HCT116 (cell line): ENCODE measurements around the gene LRCH1. TPM values are rescaled to one million over a fixed set of nuclear protein-coding genes. Genes with fewer than 3 reads are reported as not detected.

ENCODE experiments used
- ATAC-seq: fragments of 200-7000 bp; cut with Tn5 transposase; 2 replicates; pipeline ENCODE4 v1.9.1; 2020; ENCODE audit warnings: mild to moderate bottlenecking, moderate library complexity
- BruUV-seq: library from RNA; stranded (reverse); fragments of 400-500 nt; replicated peaks from 2 replicates; lab custom pipeline; 2021; lab: Mats Ljungman, UMichigan
- CTCF ChIA-PET: fragments of 300-600 bp; sonication (Branson Sonifier 250); formaldehyde crosslinking; loops from one replicate; lab custom pipeline; 2021; ENCODE audit warnings: antibody characterized with exemption; lab: Charles Lee
- POLR2A ChIA-PET: fragments of 300-600, 350-600 bp; sonication (Branson Sonifier 250); formaldehyde crosslinking; loops from one replicate; lab custom pipeline; 2021; ENCODE audit warnings: antibody characterized with exemption; lab: Charles Lee
- RAD21 ChIA-PET, 2 experiments: fragments of 300-600 bp; sonication (Branson Sonifier 250); formaldehyde crosslinking; loops; one replicate each; lab custom pipeline; 2023; ENCODE audit warnings: low total read pairs in 2 of 2; ENCODE audit not compliant: uncharacterized antibody in 2 of 2, unreplicated experiment in 2 of 2, low non-redundant PET in 1 of 2; lab: Charles Lee
- DNase-seq: peaks from one replicate; pipeline ENCODE4 v3.0.0-alpha.2; 2010; ENCODE audit warnings: low read depth, low spot score
- H2AFZ ChIP-seq: fragments of 200-600 bp; shearing (Covaris generic), sonication (generic); 2 replicates; pipeline ENCODE4 v1.6.1; 2017; ENCODE audit warnings: low read depth, mixed run types, mixed read lengths, antibody characterized with exemption, low read length; ENCODE audit not compliant: poor library complexity, severe bottlenecking
- H3K27ac ChIP-seq: 2 replicates; pipeline ENCODE4 v1.5.1; 2012; ENCODE audit warnings: low read depth, low read length
- H3K27me3 ChIP-seq: fragments of 200-600 bp; sonication (generic); 2 replicates; pipeline ENCODE4 v1.6.1; 2016; ENCODE audit warnings: mixed run types, low read length, mixed read lengths; ENCODE audit not compliant: insufficient read depth
- H3K36me3 ChIP-seq, 2 experiments: fragments of 200-500 bp in 1 of 2; fragments of 200-600 bp in 1 of 2; sonication (Bioruptor generic) in 1 of 2; sonication (generic) in 1 of 2; 2 replicates each; pipeline versions ENCODE4 v1.5.1 to v1.6.1; 2014 to 2016; ENCODE audit warnings: low read length in 2 of 2, inconsistent platforms in 1 of 2, mixed read lengths in 1 of 2, mixed run types in 1 of 2; ENCODE audit not compliant: insufficient read depth in 2 of 2, control insufficient read depth in 1 of 2
- H3K4me1 ChIP-seq, 2 experiments: fragments of 200-600 bp in 1 of 2; sonication (generic) in 1 of 2; 2 replicates each; pipeline versions ENCODE4 v1.5.1 to v1.6.1; 2012 to 2017; ENCODE audit warnings: low read length in 2 of 2, inconsistent platforms in 1 of 2, mild to moderate bottlenecking in 1 of 2, mixed read lengths in 1 of 2, mixed run types in 1 of 2, moderate library complexity in 1 of 2; ENCODE audit not compliant: insufficient read depth in 2 of 2, control insufficient read depth in 1 of 2
- H3K4me2 ChIP-seq: fragments of 200-600 bp; sonication (generic); 2 replicates; pipeline ENCODE4 v1.6.1; 2017; ENCODE audit warnings: mixed run types, low read length, mixed read lengths
- H3K4me3 ChIP-seq, 2 experiments: fragments of 200-600 bp in 1 of 2; sonication (generic) in 1 of 2; replicated peaks in 1 of 2; 2 replicates each; pipeline ENCODE4 v1.5.1; 2011 to 2016; ENCODE audit warnings: low read length in 2 of 2, control low read depth in 1 of 2, low read depth in 1 of 2, mild to moderate bottlenecking in 1 of 2, mixed read lengths in 1 of 2, mixed run types in 1 of 2
- H3K79me2 ChIP-seq: fragments of 200-600 bp; sonication (generic); 2 replicates; pipeline ENCODE4 v1.6.1; 2017; ENCODE audit warnings: mild to moderate bottlenecking, mixed run types, low read length, moderate library complexity, mixed read lengths; ENCODE audit not compliant: insufficient read depth
- H3K9ac ChIP-seq: fragments of 200-600 bp; sonication (generic); 2 replicates; pipeline ENCODE4 v1.6.1; 2016; ENCODE audit warnings: low read length, mixed read lengths
- H3K9me2 ChIP-seq: fragments of 200-600 bp; sonication (generic), shearing (Covaris generic); 2 replicates; pipeline ENCODE4 v1.6.1; 2017; ENCODE audit warnings: mixed run types, mild to moderate bottlenecking, moderate library complexity; ENCODE audit not compliant: insufficient read depth
- H3K9me3 ChIP-seq, 2 experiments: fragments of 200-500 bp in 1 of 2; fragments of 200-600 bp in 1 of 2; sonication (Bioruptor generic) in 1 of 2; sonication (generic) in 1 of 2; 2 replicates each; pipeline ENCODE4 v1.6.1; 2014 to 2017; ENCODE audit warnings: low read length in 2 of 2, mixed read lengths in 2 of 2, inconsistent platforms in 1 of 2, low read depth in 1 of 2, mild to moderate bottlenecking in 1 of 2, mixed run types in 1 of 2, moderate library complexity in 1 of 2; ENCODE audit not compliant: control insufficient read depth in 1 of 2, insufficient read depth in 1 of 2
- H4K20me1 ChIP-seq: fragments of 200-600 bp; sonication (generic), shearing (Covaris generic); 2 replicates; pipeline ENCODE4 v1.6.1; 2017; ENCODE audit warnings: mixed run types, mild to moderate bottlenecking, moderate library complexity; ENCODE audit not compliant: insufficient read depth
- ATF3 ChIP-seq: IDR thresholded peaks from 2 replicates; pipeline ENCODE4 v1.6.1; 2012
- CEBPB ChIP-seq: IDR thresholded peaks from 2 replicates; pipeline ENCODE4 v1.6.1; 2012; ENCODE audit warnings: low read depth
- EGR1 ChIP-seq: IDR thresholded peaks from 2 replicates; pipeline ENCODE4 v1.6.1; 2012; ENCODE audit warnings: low read depth
- ELF1 ChIP-seq: IDR thresholded peaks from 2 replicates; pipeline ENCODE4 v1.6.1; 2012; ENCODE audit warnings: low read depth, borderline replicate concordance
- EZH2 ChIP-seq: fragments of 200-600 bp; sonication (generic); IDR thresholded peaks from 2 replicates; pipeline ENCODE4 v1.6.1; 2017; ENCODE audit warnings: antibody characterized with exemption, mixed run types
- FOSL1 ChIP-seq: IDR thresholded peaks from 2 replicates; pipeline ENCODE4 v1.6.1; 2012; ENCODE audit warnings: low read depth
- JUND ChIP-seq: IDR thresholded peaks from 2 replicates; pipeline ENCODE4 v1.6.1; 2012
- POLR2A ChIP-seq: IDR thresholded peaks from 2 replicates; pipeline ENCODE4 v1.7.0; 2011; ENCODE audit warnings: borderline replicate concordance; ENCODE audit not compliant: insufficient read depth, insufficient read length; ENCODE audit errors: extremely low read depth
- POLR2AphosphoS5 ChIP-seq: IDR thresholded peaks from 2 replicates; pipeline ENCODE4 v1.6.1; 2011; ENCODE audit warnings: mild to moderate bottlenecking, low read depth, low read length, moderate library complexity
- REST ChIP-seq: IDR thresholded peaks from 2 replicates; pipeline ENCODE4 v1.6.1; 2012; ENCODE audit warnings: low read depth
- SIN3A ChIP-seq: IDR thresholded peaks from 2 replicates; pipeline ENCODE4 v1.6.1; 2012; ENCODE audit warnings: low read depth
- YY1 ChIP-seq: IDR thresholded peaks from 2 replicates; pipeline ENCODE4 v1.6.1; 2011; ENCODE audit warnings: low read length, low read depth, moderate library complexity, mild to moderate bottlenecking; ENCODE audit not compliant: insufficient replicate concordance; ENCODE audit errors: extremely low read depth
- ZBTB33 ChIP-seq: IDR thresholded peaks from 2 replicates; pipeline ENCODE4 v1.6.1; 2011; ENCODE audit warnings: mild to moderate bottlenecking, low read length, moderate library complexity; ENCODE audit not compliant: insufficient replicate concordance; ENCODE audit errors: extremely low read depth
- ZFX ChIP-seq: fragments of 450-650 bp; IDR thresholded peaks from 2 replicates; pipeline ENCODE4 v1.6.1; 2017
- ZNF274 ChIP-seq: fragments of 200-500 bp; sonication (Bioruptor generic); IDR thresholded peaks from 2 replicates; pipeline ENCODE4 v1.6.1; 2014; ENCODE audit warnings: mild to moderate bottlenecking, low read depth, low read length, inconsistent platforms
- intact Hi-C: fragments of 100-400 bp; cut with micrococcal nuclease; formaldehyde crosslinking; loops from 2 replicates; pipeline ENCODE4 v1.10.0; 2022
- total RNA-seq: library from RNA; stranded (reverse); gene quantifications from one replicate; pipeline ENCODE4 v1.2.1, GENCODE V29; 2021; ENCODE audit not compliant: unreplicated experiment

Gene LRCH1
- total RNA-seq, 1 experiment from 2014 or later: 15.6 TPM

- H3K36me3 ChIP-seq: peaks cover 4 to 5% of the 10 kb centered on the region in 2 experiments; a peak in 2 of 4 replicates
- H2AFZ ChIP-seq: no peak overlapping the region
- no TSS peak for BruUV-seq
- RAD21 ChIA-PET: no interaction called here
- H3K9me2 ChIP-seq: no peaks in the 10 kb centered on the region
- DNase-seq (no peak), ATAC-seq (no peak)
- no peak overlapping the region for H3K27ac ChIP-seq
- no peak for TF ChIP-seq POLR2A
- no peak for TF ChIP-seq POLR2AphosphoS5
- TF ChIP-seq EZH2: no peak
- TF ChIP-seq REST: no peak
- TF ChIP-seq ZBTB33: no peak
- TF ChIP-seq EGR1: no peak
- TF ChIP-seq ZNF274: no peak
- TF ChIP-seq SIN3A: no peak
- TF ChIP-seq ATF3: no peak
- TF ChIP-seq JUND: no peak
- TF ChIP-seq CEBPB: no peak
- TF ChIP-seq ZFX: no peak
- no peak for TF ChIP-seq ELF1
- TF ChIP-seq FOSL1: no peak
- no peak for TF ChIP-seq YY1
- TF ChIP-seq, all 23 proteins: peak for 0
- H3K79me2 ChIP-seq: no peaks in the 10 kb centered on the region
- no peaks in the 10 kb centered on the region for H3K4me1 ChIP-seq
- POLR2A ChIA-PET: no interaction called here
- intact Hi-C loops: no loop called here
- H3K9ac ChIP-seq: no peak overlapping the region
- H4K20me1 ChIP-seq: no peaks in the 10 kb centered on the region
- CTCF ChIA-PET: no interaction called here
- H3K4me2 ChIP-seq: no peak overlapping the region
- no peak overlapping the region for H3K4me3 ChIP-seq
- no peaks in the 10 kb centered on the region for H3K9me3 ChIP-seq
- no peaks in the 10 kb centered on the region for H3K27me3 ChIP-seq
Measured at GRCh38 chr13:46749951-46750350, 197.0 kb downstream of the LRCH1 start.
